GM19351 (cell line): ENCODE measurements around the gene LMO2.
"Not testable (repeated sequence)": the region's sequence is repeated elsewhere in the genome, so short reads cannot be mapped to it uniquely, and the experiment has no call there.

ENCODE experiments used
- ATAC-seq: cut with Tn5 transposase; IDR thresholded peaks from one replicate; pipeline ENCODE4 v1.9.1; 2021; ENCODE audit warnings: mild to moderate bottlenecking, moderate library complexity; ENCODE audit not compliant: unreplicated experiment

Gene LMO2

DNA sequence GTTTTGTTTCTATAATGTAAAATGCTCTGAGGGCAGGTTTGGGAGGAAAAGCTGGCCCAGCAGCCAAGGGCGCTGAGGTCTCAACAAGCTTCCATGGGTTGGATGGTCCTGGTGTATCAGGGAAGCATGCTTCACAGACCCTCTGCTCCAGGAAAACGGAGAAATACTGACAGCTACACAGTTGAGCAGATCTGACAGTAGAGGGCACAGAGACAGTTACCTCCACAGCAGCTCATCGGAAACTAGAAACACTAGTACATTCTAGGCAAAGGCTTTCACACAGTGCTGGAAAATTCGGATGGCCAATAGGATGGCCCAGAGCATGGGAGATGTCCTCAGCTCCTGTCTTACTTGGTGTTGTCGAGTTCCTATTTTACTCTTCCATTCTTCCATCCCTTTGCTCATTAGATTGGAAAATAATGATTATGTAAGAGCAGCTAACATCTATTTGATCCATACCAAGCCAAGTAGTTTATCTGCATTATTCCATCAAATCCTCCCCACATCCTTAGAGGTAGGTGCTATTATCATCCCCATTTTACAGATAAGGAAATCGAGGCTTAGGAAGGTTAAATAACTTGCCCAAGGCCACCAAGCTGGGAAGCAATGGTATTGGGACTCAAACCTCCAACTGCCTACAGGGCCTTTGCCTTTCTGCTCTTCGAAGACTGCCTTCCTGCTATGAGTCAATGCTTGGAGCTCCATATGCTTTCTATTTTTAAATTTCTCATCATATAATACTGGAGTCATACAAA is 28.3 kb downstream of the LMO2 start:
- ATAC-seq, result no peak

DNA sequence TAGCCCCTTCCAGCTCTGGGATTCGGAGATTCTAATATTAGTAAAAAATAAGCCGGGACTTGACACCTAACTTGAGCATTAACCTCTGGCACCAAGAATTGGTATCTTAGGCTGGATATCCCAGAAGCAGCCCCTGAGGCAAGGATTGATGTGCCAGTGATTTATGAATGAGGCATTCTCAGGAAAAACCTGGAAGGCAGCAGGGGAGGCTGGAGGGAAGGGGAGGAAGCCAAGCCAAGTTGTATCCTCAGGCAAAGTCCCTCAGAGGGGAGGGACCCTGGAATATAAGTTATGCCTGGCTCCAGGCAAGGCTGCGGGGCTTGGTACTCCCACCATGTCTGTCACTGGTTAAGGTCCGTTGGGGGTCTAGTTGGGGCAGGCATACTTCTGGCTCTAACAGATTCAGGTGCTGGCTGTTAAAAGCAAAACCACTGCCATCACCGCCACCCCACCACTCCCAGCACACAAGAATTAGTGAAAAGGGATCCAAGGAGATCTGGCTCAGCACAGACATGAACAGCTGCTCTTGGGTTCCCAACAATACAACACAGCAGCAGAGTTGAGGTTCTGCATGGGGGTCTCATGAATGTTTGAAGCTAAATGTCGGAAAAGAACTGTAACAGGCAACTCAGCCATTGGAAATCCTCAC is 29.8 kb downstream of the LMO2 start:
- no peak for ATAC-seq

DNA sequence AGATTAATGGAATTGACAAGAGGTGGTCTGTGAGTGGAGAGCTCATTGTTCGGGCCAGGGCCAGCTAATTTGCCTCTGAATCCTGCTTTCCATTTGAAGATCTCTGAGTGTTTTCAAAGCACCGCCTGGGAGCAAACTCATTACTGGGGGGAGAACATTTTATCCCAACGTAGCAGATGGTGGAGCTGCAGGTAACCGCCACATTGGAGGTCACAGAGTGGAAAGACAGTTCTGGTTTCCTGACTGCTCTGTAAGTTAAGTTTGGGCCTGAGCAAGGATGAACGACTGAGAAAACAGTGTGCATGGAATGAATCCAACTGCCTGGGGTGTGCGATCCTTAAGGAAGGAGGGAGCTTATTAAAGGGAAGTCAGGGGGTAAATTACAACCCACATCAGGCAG is 30.5 kb downstream of the LMO2 start:
- no peak for ATAC-seq

DNA sequence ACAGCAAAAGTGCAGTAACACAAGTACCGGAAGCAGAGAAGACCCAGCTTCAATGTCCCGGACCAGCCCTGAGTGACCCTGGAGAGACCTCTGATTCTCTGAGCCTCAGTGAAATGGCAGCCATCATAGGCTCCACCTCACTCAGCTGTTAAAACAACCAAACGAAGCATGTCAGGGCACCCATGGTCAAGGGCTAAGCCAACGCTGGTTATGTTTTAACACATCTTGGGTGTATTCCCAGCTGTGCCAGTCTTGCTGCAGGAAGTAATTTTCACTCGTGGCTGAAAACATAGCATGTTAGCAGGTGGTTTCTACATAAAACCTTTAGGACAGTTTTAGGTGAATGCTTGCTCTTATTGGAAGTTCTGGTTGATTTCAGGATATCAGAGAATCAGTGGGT is 30.9 kb downstream of the LMO2 start:
- ATAC-seq, result no peak

DNA sequence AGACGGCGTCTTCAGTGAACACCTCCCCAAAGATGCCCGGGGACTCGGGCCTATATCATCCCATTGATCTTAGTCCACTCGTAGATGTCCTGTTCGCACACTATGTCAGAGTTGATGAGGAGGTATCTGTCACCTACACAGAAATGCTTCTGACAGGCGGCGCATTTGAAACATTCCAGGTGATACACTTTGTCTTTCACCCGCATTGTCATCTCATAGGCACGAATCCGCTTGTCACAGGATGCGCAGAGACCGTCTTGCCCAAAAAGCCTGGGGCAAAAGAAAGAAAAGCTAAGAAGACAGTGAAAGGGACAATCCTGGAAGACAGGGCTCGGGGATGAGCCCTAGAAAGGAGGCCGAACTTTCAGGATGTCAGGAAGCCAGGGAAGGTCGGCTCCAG is 32.6 kb downstream of the LMO2 start:
- no peak for ATAC-seq

DNA sequence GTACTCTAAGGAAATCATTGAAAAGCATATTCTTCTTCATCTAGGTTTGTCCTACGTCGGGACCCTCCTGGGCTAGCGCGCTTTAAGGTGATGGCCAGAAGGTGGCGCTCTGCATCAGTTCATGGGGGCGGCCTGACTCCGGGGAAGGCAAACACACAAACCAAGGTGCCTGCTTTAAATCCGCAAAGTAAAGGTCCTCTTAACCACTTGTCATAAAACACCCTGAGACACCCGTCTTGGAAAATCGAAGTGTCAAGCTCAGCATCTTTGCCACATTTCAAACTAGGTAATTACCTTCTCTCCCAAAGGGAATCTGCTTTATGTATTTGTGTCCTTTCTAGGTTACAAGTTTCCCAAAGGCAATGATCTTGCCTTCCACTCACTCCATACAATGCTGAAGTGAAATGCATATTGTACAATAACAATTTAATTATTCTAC is 33.9 kb downstream of the LMO2 start:
- peak; percentile 77 for ATAC-seq

DNA sequence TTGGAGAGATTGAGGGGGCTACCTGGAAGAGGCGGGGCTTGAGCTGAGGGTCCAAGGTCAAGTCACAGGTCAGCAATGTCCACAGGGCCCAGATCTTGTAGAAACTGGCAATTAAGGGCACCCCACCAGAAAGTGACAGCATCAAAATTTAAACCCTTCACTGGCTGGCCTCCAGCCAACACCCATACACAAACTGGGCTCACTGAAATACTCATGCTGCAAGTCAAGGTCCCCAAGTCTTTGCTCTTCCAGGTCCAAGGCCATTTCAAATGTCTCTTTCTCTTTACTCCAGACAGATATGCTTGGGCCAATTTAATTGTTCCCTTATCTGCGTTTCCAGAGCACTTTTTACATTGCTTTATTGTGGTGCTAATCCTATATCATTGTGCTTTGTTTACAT is 36.4 kb downstream of the LMO2 start:
- no peak for ATAC-seq

DNA sequence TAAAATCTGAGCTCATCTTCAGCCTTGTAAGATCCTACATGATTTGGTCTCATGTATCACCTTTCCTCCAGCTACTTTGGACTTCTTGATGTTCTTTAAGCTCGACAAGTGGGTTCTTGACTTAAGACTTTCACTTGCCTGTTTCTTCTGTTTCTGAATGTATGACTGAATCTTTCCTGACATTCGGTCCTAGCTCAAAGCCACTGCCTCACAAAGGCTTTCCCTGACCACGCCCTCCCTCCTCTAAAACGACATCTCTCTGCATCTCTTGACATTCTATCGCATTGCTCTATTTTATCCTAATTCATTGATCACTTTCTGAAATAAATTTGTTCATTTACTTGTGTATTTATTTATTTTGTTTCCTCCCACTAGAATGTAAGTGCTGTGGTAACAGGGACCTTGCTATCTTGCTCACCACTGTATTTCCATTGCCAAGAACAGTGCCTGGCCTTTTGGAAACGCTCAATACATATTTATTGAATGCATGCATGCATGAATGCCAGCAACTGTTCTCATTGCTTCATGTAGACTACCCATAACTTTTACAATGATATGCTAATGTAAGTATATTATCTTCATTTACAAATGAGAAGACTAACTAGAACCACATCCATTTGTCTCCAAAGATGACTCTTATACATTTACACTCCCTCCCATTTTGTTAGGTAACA is 43.0 kb downstream of the LMO2 start:
- ATAC-seq, result no peak

DNA sequence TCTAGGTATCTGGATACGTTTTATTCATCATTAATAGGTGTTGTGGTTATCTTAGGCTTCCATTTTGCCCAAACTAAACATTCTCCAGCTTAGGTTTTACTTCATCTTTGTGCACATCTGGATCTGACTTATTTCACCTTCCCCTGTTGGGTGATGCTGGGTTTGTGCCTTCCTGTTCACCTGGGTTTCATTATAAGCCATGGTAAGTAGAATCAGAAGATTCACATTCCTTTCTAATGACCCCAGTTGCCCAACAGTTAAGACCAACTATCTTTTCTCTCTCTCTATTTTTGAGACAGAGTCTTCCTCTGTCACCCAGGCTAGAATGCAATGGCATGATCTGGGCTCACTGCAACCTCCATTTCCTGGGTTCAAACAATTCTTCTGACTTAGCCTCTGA is 44.6 kb downstream of the LMO2 start:
- ATAC-seq, result no peak

DNA sequence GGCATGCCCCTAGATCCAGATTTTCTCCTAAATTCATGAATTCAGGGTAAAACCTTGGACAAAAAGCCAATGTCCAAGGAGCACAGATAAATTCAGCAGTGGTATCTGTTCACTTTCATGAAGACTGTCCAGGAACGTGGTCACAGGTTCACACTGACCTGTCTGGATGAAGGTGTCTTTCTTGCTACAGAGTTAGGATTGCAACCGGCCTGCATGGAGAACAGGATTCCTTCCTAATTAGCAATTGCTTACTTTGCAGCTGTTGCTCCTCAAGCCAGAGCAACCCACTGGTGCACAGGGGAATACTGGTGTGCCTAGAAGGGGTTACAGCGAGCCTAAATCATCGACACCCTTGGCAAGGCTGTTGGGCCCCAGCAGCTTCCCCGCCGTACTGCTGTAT is 47.6 kb downstream of the LMO2 start:
- ATAC-seq, result no peak

DNA sequence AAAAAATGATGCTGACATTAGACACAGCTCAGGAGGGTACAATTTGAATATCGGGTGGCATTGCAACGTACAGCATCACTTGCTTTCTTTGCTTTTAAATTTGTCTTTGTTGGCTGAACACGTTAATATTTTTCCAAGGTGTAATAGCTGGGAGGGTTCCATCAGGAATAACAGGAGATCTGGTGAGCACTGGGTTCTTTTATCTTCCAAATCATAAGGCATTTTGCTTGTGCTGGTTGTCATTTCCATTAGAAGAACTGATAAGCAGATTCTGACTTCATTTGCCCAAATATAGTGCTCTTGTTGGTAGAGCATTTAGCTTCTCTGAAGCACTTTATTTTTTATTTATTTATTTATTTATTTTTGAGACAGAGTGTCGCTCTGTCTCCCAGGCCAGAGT is 48.9 kb downstream of the LMO2 start:
- no peak for ATAC-seq

DNA sequence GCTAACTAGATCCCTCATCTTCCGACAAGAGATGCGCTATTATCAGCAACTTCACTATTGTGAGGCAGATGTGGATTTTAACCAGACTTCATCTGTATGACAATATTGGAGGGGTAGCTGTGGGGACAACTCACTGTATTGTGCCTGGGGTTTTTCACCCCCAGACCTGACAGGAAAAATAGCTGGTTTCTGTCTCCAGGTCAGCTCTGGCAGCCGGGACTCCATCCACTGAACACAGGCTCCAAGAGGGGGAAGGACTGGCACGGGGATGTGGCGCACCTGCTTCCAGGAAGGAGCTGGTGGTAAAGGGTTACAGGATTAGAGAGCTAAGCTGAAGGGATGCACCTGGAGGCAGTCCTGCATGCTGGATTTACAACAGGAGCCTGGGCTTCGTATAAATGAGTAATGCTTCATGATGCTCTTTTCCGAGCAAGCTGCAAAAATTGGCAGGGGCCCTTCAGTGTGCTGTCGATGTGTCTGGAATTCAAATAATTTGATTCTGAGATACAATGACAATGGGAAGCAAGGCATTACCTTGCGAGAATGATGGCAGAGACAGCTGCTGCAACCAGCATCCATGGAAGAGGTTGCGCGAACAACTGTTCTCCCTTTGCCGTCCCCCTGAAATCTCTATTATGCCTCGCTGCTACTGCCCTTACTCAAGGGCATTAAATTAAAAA is 49.5 kb downstream of the LMO2 start:
- ATAC-seq, result no peak

DNA sequence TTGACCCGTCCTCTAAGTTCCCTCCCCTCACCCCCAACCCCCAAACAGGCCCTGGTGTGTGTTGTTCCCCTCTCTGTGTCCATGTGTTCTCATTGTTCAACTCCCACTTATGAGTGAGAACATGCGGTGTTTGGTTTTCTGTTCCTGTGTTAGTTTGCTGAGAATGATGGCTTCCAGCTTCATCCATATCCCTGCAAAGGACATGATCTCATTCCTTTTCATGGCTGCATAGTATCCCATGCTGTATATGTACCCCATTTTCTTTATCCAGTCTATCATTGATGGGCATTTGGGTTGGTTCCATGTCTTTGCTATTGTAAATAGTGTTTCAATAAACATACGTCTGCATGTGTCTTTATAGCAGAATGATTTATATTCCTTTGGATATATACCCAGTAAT is 53.6 kb downstream of the LMO2 start:
- not testable (repeated sequence) for ATAC-seq

DNA sequence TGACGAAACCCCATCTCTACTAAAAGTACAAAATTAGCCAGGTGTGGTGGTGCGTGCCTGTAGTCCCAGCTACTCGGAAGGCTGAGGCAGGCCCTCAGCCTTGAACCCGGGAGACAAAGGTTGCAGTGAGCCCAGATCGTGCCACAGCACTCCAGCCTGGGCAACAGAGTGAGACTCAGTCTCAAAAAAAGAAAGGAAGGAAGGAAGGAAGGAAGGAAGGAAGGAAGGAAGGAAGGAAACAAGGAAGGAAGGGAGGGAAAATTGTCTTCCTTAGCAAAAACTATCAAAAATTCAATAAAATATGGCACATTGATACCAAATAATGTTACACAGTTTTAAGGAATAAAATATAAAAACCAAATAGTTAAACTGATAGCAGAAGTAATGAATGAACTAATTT is 54.5 kb downstream of the LMO2 start:
- ATAC-seq, result not testable (repeated sequence)

DNA sequence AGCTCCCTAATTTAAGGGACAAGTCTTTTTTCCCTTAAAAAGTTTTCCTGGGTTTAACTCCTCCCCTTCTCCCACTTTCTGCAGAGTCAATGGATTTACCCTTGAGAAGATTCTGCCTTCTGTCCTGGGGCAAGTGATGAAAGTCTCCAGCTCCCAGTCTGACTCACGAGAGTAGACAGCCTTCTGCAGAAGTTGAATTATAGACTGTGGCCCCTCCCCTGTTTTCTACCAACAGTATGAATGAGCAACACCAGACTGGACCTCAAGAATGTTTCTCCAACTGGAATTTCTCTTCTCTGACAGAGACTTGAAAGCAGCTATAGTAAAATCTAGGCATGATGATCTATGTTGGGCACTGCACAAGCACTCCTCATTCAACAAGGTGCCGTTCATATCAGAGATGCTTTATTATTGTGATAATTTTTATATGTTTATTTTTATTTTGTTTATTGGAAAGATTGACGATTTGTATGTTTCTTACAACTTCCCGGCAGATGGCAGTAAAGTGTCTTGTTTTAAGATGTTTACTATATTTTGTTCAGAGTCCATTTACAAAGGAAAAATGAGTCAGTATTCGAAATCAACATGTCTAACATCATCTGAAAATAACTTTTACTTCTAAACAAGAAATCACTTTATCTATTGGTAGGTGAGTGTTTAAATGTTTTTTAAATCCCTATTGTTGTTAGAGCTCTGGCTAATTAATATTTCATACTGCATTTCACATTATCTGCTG is 56.6 kb downstream of the LMO2 start:
- ATAC-seq, result no peak

DNA sequence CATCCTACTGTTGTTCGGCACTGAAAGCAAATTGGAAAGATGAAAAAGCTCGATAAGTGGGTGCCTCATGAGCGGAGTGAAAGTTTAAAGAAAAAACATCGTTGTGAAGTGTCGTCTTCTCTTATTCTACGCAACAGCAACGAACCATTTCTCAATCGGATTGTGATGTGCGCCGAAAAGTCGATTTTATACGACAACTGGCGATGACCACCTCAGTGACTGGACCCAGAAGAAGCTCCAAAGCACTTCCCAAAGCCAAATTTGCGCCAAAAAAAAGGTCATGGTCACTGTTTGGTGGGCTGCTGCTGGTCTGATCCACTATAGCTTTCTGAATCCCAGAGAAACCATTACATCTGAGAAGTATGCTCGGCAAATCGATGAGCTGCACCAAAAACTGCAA is 59.2 kb downstream of the LMO2 start:
- no peak for ATAC-seq

DNA sequence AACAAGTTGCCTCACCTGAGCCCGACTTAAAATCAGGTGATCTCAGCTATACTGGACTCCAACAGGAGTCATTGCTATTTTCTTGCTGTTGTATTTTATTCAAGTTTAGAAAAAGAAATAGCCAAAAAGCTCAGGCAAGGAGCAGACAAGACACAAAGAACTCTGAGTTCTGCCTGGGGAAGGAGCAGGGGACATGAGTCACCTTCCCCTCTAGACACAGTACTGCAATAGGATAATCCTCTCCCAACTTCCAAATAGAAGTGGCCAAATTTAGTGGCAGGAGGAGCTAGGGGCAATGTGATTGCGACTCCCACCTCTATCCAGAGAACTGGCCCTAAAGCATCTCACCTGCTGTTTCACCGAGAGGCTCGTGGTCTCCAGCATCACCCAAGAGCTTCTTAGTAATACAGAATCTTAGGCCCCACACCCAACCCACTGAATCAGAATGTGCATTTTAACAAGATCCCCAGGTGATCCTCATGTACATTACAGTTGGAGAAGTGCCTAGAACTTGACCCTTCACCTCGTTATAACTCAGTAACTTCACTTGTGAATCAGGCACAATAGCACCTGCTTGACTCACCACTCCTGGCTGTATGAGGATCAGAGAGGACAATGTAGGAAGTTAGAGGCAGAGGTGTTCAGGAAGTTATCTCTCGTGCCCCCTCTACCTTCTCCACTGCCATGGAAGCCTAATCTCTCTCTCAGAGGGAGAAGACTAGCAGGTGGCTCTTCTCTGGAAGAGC is 60.8 kb downstream of the LMO2 start:
- no peak for ATAC-seq

DNA sequence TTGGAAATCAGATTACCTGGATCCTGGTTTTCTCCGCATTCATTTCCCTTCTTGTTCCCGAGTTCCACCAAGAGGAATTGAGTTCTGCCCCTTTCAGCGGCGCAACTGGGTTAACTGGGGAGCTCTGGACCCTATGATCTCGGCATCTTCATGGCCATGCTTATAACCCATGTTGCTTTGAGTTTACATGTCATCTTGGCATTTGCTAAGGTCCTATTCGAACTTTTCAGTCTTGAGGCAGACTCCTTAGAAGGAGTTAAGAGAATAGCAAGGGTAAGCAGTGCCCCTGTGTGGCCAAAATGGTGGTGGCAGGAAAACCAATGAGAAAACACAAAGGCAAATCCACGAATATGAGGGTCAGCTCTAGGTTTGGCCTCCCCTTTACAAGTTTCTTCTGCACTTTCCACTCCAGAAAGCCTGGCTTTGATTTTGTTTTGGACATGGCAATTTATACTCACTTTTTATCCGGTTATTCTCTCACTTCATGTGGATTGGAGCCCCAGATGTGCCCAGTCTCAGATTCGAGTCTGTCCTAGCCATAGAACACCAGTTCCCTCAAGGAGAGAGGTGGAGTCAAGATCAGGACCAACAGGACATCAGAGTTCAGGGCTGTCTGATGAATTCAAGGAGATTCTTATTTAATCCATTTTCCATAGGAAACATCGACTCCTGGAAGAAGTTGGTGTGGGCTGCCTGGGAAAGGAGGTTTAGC is 62.3 kb downstream of the LMO2 start:
- ATAC-seq, result peak; percentile 73

DNA sequence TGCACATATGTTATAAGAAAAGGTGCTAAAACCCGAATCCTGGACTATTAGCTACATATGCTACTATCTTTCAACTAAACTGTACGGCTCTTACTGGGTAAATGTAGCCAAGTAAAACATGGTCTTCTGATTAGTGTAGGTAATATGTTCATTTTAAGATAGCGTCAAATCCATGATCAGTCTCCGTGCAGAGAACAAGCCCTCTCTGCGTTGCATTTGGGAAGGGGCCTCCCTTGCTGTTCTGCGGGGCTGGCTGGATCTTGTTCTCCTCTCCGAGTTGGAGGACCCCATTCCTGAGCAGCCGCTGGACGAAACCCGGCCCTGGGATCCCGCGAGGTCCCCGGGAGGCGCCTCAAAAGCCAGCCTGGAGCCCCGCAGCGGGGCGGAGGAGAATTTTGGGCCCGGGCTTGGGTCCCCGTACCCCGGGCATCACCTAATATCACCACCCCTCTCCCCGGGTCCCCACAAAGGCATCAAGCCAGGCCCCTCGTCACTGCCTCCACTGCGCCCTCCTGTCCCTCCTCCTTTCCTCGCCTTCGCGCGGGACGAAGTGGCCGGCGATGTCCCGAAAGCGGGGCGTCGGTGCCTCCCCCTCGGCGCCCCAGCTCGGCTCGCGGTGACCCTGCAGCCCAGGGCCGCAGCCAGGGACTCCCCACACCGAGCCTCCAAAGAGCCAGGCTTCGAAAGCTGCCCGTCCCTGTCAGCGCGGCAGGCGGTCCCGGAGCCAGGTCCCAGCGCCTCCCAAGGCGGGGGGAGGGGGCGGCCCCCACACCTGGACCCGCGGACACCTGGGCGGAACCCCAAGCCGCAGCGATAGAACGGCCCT is 63.1 kb downstream of the LMO2 start:
- ATAC-seq, result no peak
